IMR-90 (cell line): ENCODE measurements around the gene AOX1. TPM values are rescaled to one million over a fixed set of nuclear protein-coding genes. Genes with fewer than 3 reads are reported as not detected.

Source experiments
- ATAC-seq: fragments of 200-7000 bp; cut with Tn5 transposase; 2 replicates; pipeline ENCODE4 v1.9.1; 2020; ENCODE audit warnings: low read depth, mild to moderate bottlenecking, moderate library complexity
- BruUV-seq: library from RNA; stranded (reverse); fragments of 400-500 nt; replicated peaks from 2 replicates; lab custom pipeline; 2021; lab: Mats Ljungman, UMichigan
- CTCF ChIA-PET: fragments of 300-600 bp; formaldehyde crosslinking; extraction: SDS; loops from one replicate; lab custom pipeline; 2021; ENCODE audit warnings: antibody characterized with exemption; lab: Yijun Ruan, JAX
- POLR2A ChIA-PET: fragments of 300-600 bp; sonication (Branson Sonifier 250); formaldehyde crosslinking; loops from one replicate; lab custom pipeline; 2022; ENCODE audit warnings: antibody characterized with exemption; ENCODE audit not compliant: unreplicated experiment; lab: Charles Lee
- DNase-seq: peaks from one replicate; pipeline ENCODE4 v3.0.0; 2013
- H2AFZ ChIP-seq: replicated peaks from 2 replicates; pipeline ENCODE3; 2013; ENCODE audit warnings: low read length, mild to moderate bottlenecking; ENCODE audit not compliant: poor library complexity
- H2AK5ac ChIP-seq: 2 replicates; pipeline ENCODE4 v1.6.1; 2013; ENCODE audit warnings: low read depth, low read length, inconsistent platforms
- H2AK9ac ChIP-seq: replicated peaks from 2 replicates; pipeline ENCODE3; 2013; ENCODE audit warnings: mild to moderate bottlenecking, low read depth, low read length, moderate library complexity; ENCODE audit not compliant: poor library complexity
- H2BK120ac ChIP-seq: 2 replicates; pipeline ENCODE4 v1.6.1; 2013; ENCODE audit warnings: low read depth, low read length, inconsistent platforms
- H2BK15ac ChIP-seq: 3 replicates; pipeline ENCODE4 v1.6.1; 2013; ENCODE audit warnings: low read depth, low read length, inconsistent platforms
- H2BK20ac ChIP-seq: 2 replicates; pipeline ENCODE4 v1.6.1; 2013; ENCODE audit warnings: low read depth, mild to moderate bottlenecking, inconsistent platforms, low read length, moderate library complexity
- H2BK5ac ChIP-seq: 2 replicates; pipeline ENCODE4 v1.6.1; 2013; ENCODE audit warnings: mild to moderate bottlenecking, low read depth, low read length, inconsistent platforms; ENCODE audit not compliant: poor library complexity, severe bottlenecking
- H3K14ac ChIP-seq: replicated peaks from 2 replicates; pipeline ENCODE4 v1.6.1; 2013; ENCODE audit warnings: low read depth, low read length, inconsistent platforms
- H3K18ac ChIP-seq: 2 replicates; pipeline ENCODE4 v1.6.1; 2013; ENCODE audit warnings: low read depth, low read length, control low read depth
- H3K23ac ChIP-seq: 2 replicates; pipeline ENCODE4 v1.6.1; 2013; ENCODE audit warnings: low read depth, low read length, inconsistent platforms
- H3K27ac ChIP-seq: 2 replicates; pipeline ENCODE4 v1.5.1; 2013; ENCODE audit warnings: mild to moderate bottlenecking, control low read depth, low read length; ENCODE audit not compliant: insufficient read depth
- H3K27me3 ChIP-seq: 2 replicates; pipeline ENCODE4 v1.6.1; 2013; ENCODE audit warnings: low read length; ENCODE audit not compliant: control insufficient read depth, insufficient read depth
- H3K36me3 ChIP-seq: 2 replicates; pipeline ENCODE4 v1.6.1; 2013; ENCODE audit warnings: low read length, mixed read lengths; ENCODE audit not compliant: control insufficient read depth, insufficient read depth
- H3K4ac ChIP-seq: 2 replicates; pipeline ENCODE4 v1.6.1; 2013; ENCODE audit warnings: low read depth, low read length, inconsistent platforms
- H3K4me1 ChIP-seq: 2 replicates; pipeline ENCODE4 v1.6.1; 2013; ENCODE audit warnings: low read length, mixed read lengths; ENCODE audit not compliant: control insufficient read depth, insufficient read depth
- H3K4me2 ChIP-seq: 2 replicates; pipeline ENCODE4 v1.6.1; 2013; ENCODE audit warnings: low read depth, mild to moderate bottlenecking, control low read depth, low read length, moderate library complexity
- H3K4me3 ChIP-seq: 2 replicates; pipeline ENCODE4 v1.5.1; 2013; ENCODE audit warnings: low read depth, mild to moderate bottlenecking, control low read depth, low read length, moderate library complexity; ENCODE audit not compliant: insufficient read depth
- H3K56ac ChIP-seq: 2 replicates; pipeline ENCODE4 v1.6.1; 2013; ENCODE audit warnings: low read length, inconsistent platforms; ENCODE audit not compliant: insufficient read depth; ENCODE audit errors: extremely low read depth
- H3K79me1 ChIP-seq, 2 experiments: 2 replicates each; pipeline ENCODE4 v1.6.1; 2013; ENCODE audit warnings: low read length in 2 of 2, inconsistent platforms in 1 of 2, low read depth in 1 of 2
- H3K9ac ChIP-seq: 2 replicates; pipeline ENCODE4 v1.6.1; 2013; ENCODE audit warnings: low read depth, low read length, control low read depth
- H3K9me1 ChIP-seq: 2 replicates; pipeline ENCODE4 v1.6.1; 2013; ENCODE audit warnings: low read length, inconsistent platforms; ENCODE audit not compliant: insufficient read depth
- H3K9me3 ChIP-seq: 2 replicates; pipeline ENCODE4 v1.6.1; 2013; ENCODE audit warnings: low read length; ENCODE audit not compliant: control insufficient read depth, insufficient read depth
- H4K20me1 ChIP-seq: 2 replicates; pipeline ENCODE4 v1.6.1; 2013; ENCODE audit warnings: low read length, inconsistent platforms; ENCODE audit not compliant: insufficient read depth
- H4K5ac ChIP-seq: 2 replicates; pipeline ENCODE4 v1.6.1; 2013; ENCODE audit warnings: mild to moderate bottlenecking, low read depth, low read length, control low read depth
- H4K8ac ChIP-seq, 2 experiments: 2 replicates each; pipeline ENCODE4 v1.6.1; 2013; ENCODE audit warnings: low read depth in 2 of 2, low read length in 2 of 2, control low read depth in 1 of 2, inconsistent platforms in 1 of 2
- H4K91ac ChIP-seq: 2 replicates; pipeline ENCODE4 v1.6.1; 2013; ENCODE audit warnings: low read depth, low read length, inconsistent platforms; ENCODE audit not compliant: insufficient read depth
- BHLHE40 ChIP-seq: fragments of 150-350 bp; IDR thresholded peaks from 2 replicates; pipeline ENCODE4 v1.6.1; 2016; ENCODE audit warnings: mild to moderate bottlenecking, low read depth, low read length
- CEBPB ChIP-seq: IDR thresholded peaks from 2 replicates; pipeline ENCODE4 v1.6.1; 2012; ENCODE audit warnings: low read depth, low read length, improper control_type of control experiment
- CTCF ChIP-seq: conservative IDR thresholded peaks from 2 replicates; pipeline ENCODE4 v1.5.1; 2012; ENCODE audit warnings: mild to moderate bottlenecking, low read depth, low read length, improper control_type of control experiment
- ELK1 ChIP-seq: fragments of 150-350 bp; IDR thresholded peaks from 2 replicates; pipeline ENCODE4 v1.6.1; 2016; ENCODE audit warnings: low read depth, mild to moderate bottlenecking, low read length, moderate library complexity, borderline replicate concordance
- FOS ChIP-seq: fragments of 150-350 bp; IDR thresholded peaks from 2 replicates; pipeline ENCODE4 v1.6.1; 2016; ENCODE audit warnings: low read depth, low read length
- MAFK ChIP-seq: IDR thresholded peaks from 2 replicates; pipeline ENCODE4 v1.6.1; 2012; ENCODE audit warnings: low read depth, low read length, improper control_type of control experiment
- MXI1 ChIP-seq: IDR thresholded peaks from 2 replicates; pipeline ENCODE4 v1.6.1; 2012; ENCODE audit warnings: low read depth, mild to moderate bottlenecking, low read length, moderate library complexity, borderline replicate concordance
- NFE2L2 ChIP-seq: fragments of 150-350 bp; IDR thresholded peaks from 2 replicates; pipeline ENCODE4 v1.6.1; 2016; ENCODE audit warnings: low read depth, mild to moderate bottlenecking, low read length
- RAD21 ChIP-seq: IDR thresholded peaks from 2 replicates; pipeline ENCODE4 v1.6.1; 2012; ENCODE audit warnings: low read length, improper control_type of control experiment
- RCOR1 ChIP-seq: IDR thresholded peaks from 2 replicates; pipeline ENCODE4 v1.6.1; 2012; ENCODE audit warnings: mild to moderate bottlenecking, low read length, improper control_type of control experiment; ENCODE audit not compliant: insufficient replicate concordance
- SMC3 ChIP-seq: fragments of 150-350 bp; IDR thresholded peaks from 2 replicates; pipeline ENCODE4 v1.6.1; 2016; ENCODE audit warnings: low read depth, mild to moderate bottlenecking, antibody characterized with exemption, low read length, moderate library complexity
- USF2 ChIP-seq: fragments of 150-350 bp; IDR thresholded peaks from 2 replicates; pipeline ENCODE4 v1.6.1; 2017; ENCODE audit warnings: mild to moderate bottlenecking, antibody characterized with exemption, low read length, low read depth
- WGBS, 2 experiments: methylation state at CpG; one replicate each; pipeline versions ENCODE4 v1.1.5 to v1.1.7; 2013; ENCODE audit warnings: missing lambda C conversion rate in 2 of 2; ENCODE audit not compliant: insufficient read length in 1 of 2; ENCODE audit errors: extremely low coverage in 2 of 2; 5-methylcytosine and 5-hydroxymethylcytosine counted together
- dilution Hi-C: fragments of 300-500 bp; cut with HindIII; formaldehyde crosslinking; loops from one replicate; pipeline ENCODE4 v1.14.3; 2018; ENCODE audit warnings: low sequenced_read_pairs; ENCODE audit not compliant: unreplicated experiment
- in situ Hi-C: fragments of 300-500 bp; cut with MboI; formaldehyde crosslinking; loops from 3 replicates; pipeline ENCODE4 v1.14.3; 2019; ENCODE audit warnings: low sequenced_read_pairs, inconsistent platforms, mixed read lengths
- intact Hi-C: fragments of 100-400 bp; cut with micrococcal nuclease; formaldehyde crosslinking; loops from 2 replicates; pipeline ENCODE4 v1.10.0; 2022
- polyA plus RNA-seq, 3 experiments: library from polyadenylated mRNA; depleted of rRNA; stranded (reverse); fragments of >200 nt; gene quantifications; 2 replicates each; pipeline ENCODE4 v1.2.3, GENCODE V29; 2012; ENCODE audit warnings: low replicate concordance in 1 of 3
- total RNA-seq: library from RNA; depleted of rRNA; stranded (reverse); fragments of >200 nt; gene quantifications from 2 replicates; pipeline ENCODE4 v1.2.3, GENCODE V29; 2012

AOX1 gene
- total and polyA plus RNA-seq, 2 of the 4 experiments (the other 2 are of a cell fraction) = 21.7 to 59.9 TPM

GRCh38 chr2:200618590-200619021 is 32.8 kb downstream of the AOX1 start:
- peak overlapping the region in 1 of 2 experiments; percentile 69; a peak in 1 of 4 replicates for H4K8ac ChIP-seq
- ATAC-seq (peak; percentile 73), DNase-seq (peak; percentile 78)
- H3K79me1 ChIP-seq = no peaks in the 10 kb centered on the region
- H3K56ac ChIP-seq = no peak overlapping the region
- H2BK20ac ChIP-seq = peak overlapping the region; percentile 57; the same call in 1 of the 2 replicates
- no peak overlapping the region for H2AK9ac ChIP-seq
- in situ Hi-C loops = no loop called here
- no peaks in the 10 kb centered on the region for H3K27me3 ChIP-seq
- H3K4ac ChIP-seq = peak overlapping the region; percentile 64
- H3K27ac ChIP-seq = no peak overlapping the region; the same call in 1 of the 2 replicates
- 0 out of 2 replicates have a peak overlapping the region, but pooled peaks have one; percentile 31 for H3K14ac ChIP-seq
- POLR2A ChIA-PET = no interaction called here
- dilution Hi-C loops = no loop called here
- H2BK5ac ChIP-seq = no peak overlapping the region
- H3K36me3 ChIP-seq = no peaks in the 10 kb centered on the region
- H2BK15ac ChIP-seq = peak overlapping the region; percentile 66; the same call in 1 of the 3 replicates
- no peak overlapping the region for H4K5ac ChIP-seq
- intact Hi-C loops = loop anchor here (1.0 to 10.0 kb wide), 2 partner anchors 85 to 196 kb away; partner anchors contain the start of gene BZW1
- no peaks in the 10 kb centered on the region for H4K20me1 ChIP-seq
- H3K4me2 ChIP-seq = no peak overlapping the region
- peak overlapping the region; percentile 19 for H2AFZ ChIP-seq
- no peak overlapping the region for H3K4me3 ChIP-seq
- no peak overlapping the region for H3K9ac ChIP-seq
- TF ChIP-seq BHLHE40 (no peak), USF2 (no peak), FOS (no peak), CTCF (peak; percentile 53), MAFK (no peak), CEBPB (no peak), MXI1 (no peak), SMC3 (peak; percentile 49), NFE2L2 (no peak), ELK1 (no peak), RCOR1 (no peak), RAD21 (peak; percentile 53)
- H4K91ac ChIP-seq = no peak overlapping the region
- no TSS peak for BruUV-seq
- H2AK5ac ChIP-seq = no peak overlapping the region
- H3K18ac ChIP-seq = no peak overlapping the region
- H3K23ac ChIP-seq = no peak overlapping the region
- CTCF ChIA-PET = interaction anchor here (0.5 to 1.5 kb wide), 9 partner anchors 14 to 313 kb away, joined by 3 to 4 read pairs (median 3); no protein-coding TSS in a partner anchor
- H2BK120ac ChIP-seq = peak overlapping the region; percentile 56; the same call in 1 of the 2 replicates
- peaks cover 15% of the 10 kb centered on the region for H3K9me1 ChIP-seq
- H3K9me3 ChIP-seq = no peaks in the 10 kb centered on the region
- H3K4me1 ChIP-seq = peaks cover 20% of the 10 kb centered on the region
- WGBS, 2 experiments = 0% methylated on average over 1 of the region's 3 CpGs; no CpG with 5 or more reads in 1 of the 2 experiments
